HepG2 (cell line): Measurements from ENCODE around the gene SPTBN4. TPM values are rescaled to one million over a fixed set of nuclear protein-coding genes. Genes with fewer than 3 reads are reported as not detected.
A peak's percentile ranks its signal among the peaks of the same experiment; 100 is the strongest.

Source experiments
- DR1 ChIP-seq: sonication (generic); formaldehyde crosslinking; IDR thresholded peaks from 2 replicates; pipeline ENCODE4 v1.8.0; 2021; ENCODE audit warnings: mild to moderate bottlenecking, missing genetic modification reagents, inconsistent platforms
- FIP1L1 ChIP-seq: fragments of 200-400 bp; formaldehyde crosslinking; IDR thresholded peaks from 2 replicates; pipeline ENCODE4 v1.6.1; 2018; ENCODE audit warnings: low read depth, mild to moderate bottlenecking, low read length, moderate library complexity, borderline replicate concordance; ENCODE audit not compliant: insufficient read depth
- FLYWCH1 ChIP-seq: sonication (generic); formaldehyde crosslinking; IDR thresholded peaks from 2 replicates; pipeline ENCODE4 v1.8.1; 2023; ENCODE audit warnings: mild to moderate bottlenecking, missing genetic modification reagents
- GABPA ChIP-seq, 2 experiments: IDR thresholded peaks; 2 replicates each; pipeline ENCODE4 v1.6.1; 2011 to 2016; ENCODE audit warnings: low read depth in 2 of 2, low read length in 1 of 2, missing biosample characterization in 1 of 2, missing genetic modification characterization in 1 of 2
- KLF15 ChIP-seq: sonication (generic); formaldehyde crosslinking; IDR thresholded peaks from 2 replicates; pipeline ENCODE4 v1.8.1; 2023; ENCODE audit warnings: borderline replicate concordance, mild to moderate bottlenecking, inconsistent platforms, missing genetic modification reagents, mixed read lengths
- MEIS2 ChIP-seq: sonication (generic); formaldehyde crosslinking; IDR thresholded peaks from 2 replicates; pipeline ENCODE4 v1.9.0; 2021; ENCODE audit warnings: mild to moderate bottlenecking, missing genetic modification reagents
- NCOA5 ChIP-seq: sonication (generic); formaldehyde crosslinking; IDR thresholded peaks from 2 replicates; pipeline ENCODE4 v1.4.0; 2020; ENCODE audit warnings: missing genetic modification reagents
- NFATC3 ChIP-seq: sonication (generic); formaldehyde crosslinking; IDR thresholded peaks from 2 replicates; pipeline ENCODE4 v1.5.1; 2020; ENCODE audit warnings: mild to moderate bottlenecking, missing genetic modification reagents
- RAD51 ChIP-seq: fragments of 450-650 bp; IDR thresholded peaks from 2 replicates; pipeline ENCODE4 v1.6.1; 2016; ENCODE audit warnings: borderline replicate concordance
- RXRB ChIP-seq: IDR thresholded peaks from 2 replicates; pipeline ENCODE4 v1.6.1; 2016; ENCODE audit warnings: borderline replicate concordance, missing genetic modification reagents, missing compliant biosample characterization
- SNAI1 ChIP-seq: sonication (generic); formaldehyde crosslinking; IDR thresholded peaks from 2 replicates; pipeline ENCODE4 v1.5.0; 2020; ENCODE audit warnings: mild to moderate bottlenecking, missing genetic modification reagents, borderline replicate concordance
- ZBTB20 ChIP-seq: sonication (generic); formaldehyde crosslinking; IDR thresholded peaks from 2 replicates; pipeline ENCODE4 v1.8.1; 2023; ENCODE audit warnings: missing genetic modification reagents, low read depth, mild to moderate bottlenecking, borderline replicate concordance
- ZNF138 ChIP-seq: sonication (generic); formaldehyde crosslinking; IDR thresholded peaks from 2 replicates; pipeline ENCODE4 v1.5.0; 2020; ENCODE audit warnings: mild to moderate bottlenecking, low read depth, missing genetic modification reagents
- ZNF33A ChIP-seq: sonication (generic); formaldehyde crosslinking; IDR thresholded peaks from 2 replicates; pipeline ENCODE4 v1.5.1; 2020; ENCODE audit warnings: missing genetic modification reagents, mild to moderate bottlenecking, moderate library complexity, borderline replicate concordance
- ZNF556 ChIP-seq: sonication (generic); formaldehyde crosslinking; IDR thresholded peaks from 2 replicates; pipeline ENCODE4 v1.4.0; 2020; ENCODE audit warnings: mild to moderate bottlenecking, missing genetic modification reagents, borderline replicate concordance
- ZNF605 ChIP-seq: sonication (generic); formaldehyde crosslinking; IDR thresholded peaks from 2 replicates; pipeline ENCODE4 v1.8.0; 2022; ENCODE audit warnings: mild to moderate bottlenecking, missing genetic modification reagents
- ZNF614 ChIP-seq: IDR thresholded peaks from 2 replicates; pipeline ENCODE4 v1.6.1; 2018; ENCODE audit warnings: missing biosample characterization, missing genetic modification reagents, inconsistent platforms, borderline replicate concordance
- ZNF7 ChIP-seq: IDR thresholded peaks from 2 replicates; pipeline ENCODE4 v1.6.1; 2016; ENCODE audit warnings: missing biosample characterization, missing genetic modification reagents
- ZNF777 ChIP-seq: sonication (generic); formaldehyde crosslinking; IDR thresholded peaks from 2 replicates; pipeline ENCODE4 v1.4.0; 2020; ENCODE audit warnings: missing genetic modification reagents
- polyA plus RNA-seq, 8 experiments: library from polyadenylated mRNA; depleted of rRNA in 3 of 8; stranded (reverse) in 7 of 8; unstranded in 1 of 8; fragments of >200 nt; fragmentation: Illumina TruSeq in 4 of 8; extraction: Trizol in 4 of 8; gene quantifications; 2 replicates each; pipeline versions ENCODE4 v1.2.1 to v1.2.3, GENCODE V29; 2011 to 2016; ENCODE audit warnings: low read depth in 4 of 8, missing spikeins in 1 of 8, mixed read lengths in 1 of 8; ENCODE audit not compliant: insufficient read depth in 1 of 8
- total RNA-seq, 5 experiments: library from RNA; depleted of rRNA; stranded (reverse); fragments of >200 nt; fragmentation: Illumina TruSeq; extraction: Trizol; gene quantifications; 2 replicates each; pipeline ENCODE4 v1.2.3, GENCODE V29; 2016; ENCODE audit warnings: low read depth in 1 of 5
- TF ChIP-seq, protein P1 (sequence below): sonication (generic); formaldehyde crosslinking; IDR thresholded peaks from 2 replicates; pipeline ENCODE4 v1.8.0; 2022; ENCODE audit warnings: missing genetic modification reagents, low read depth, mild to moderate bottlenecking, borderline replicate concordance
- TF ChIP-seq, protein P2 (sequence below): sonication (generic); formaldehyde crosslinking; IDR thresholded peaks from 2 replicates; pipeline ENCODE4 v1.8.1; 2023; ENCODE audit warnings: mild to moderate bottlenecking, missing genetic modification reagents
- TF ChIP-seq, protein P3 (sequence below): sonication (generic); formaldehyde crosslinking; IDR thresholded peaks from 2 replicates; pipeline ENCODE4 v1.4.0; 2020; ENCODE audit warnings: mild to moderate bottlenecking, missing genetic modification reagents
- TF ChIP-seq, protein P4 (sequence below): IDR thresholded peaks from 2 replicates; pipeline ENCODE4 v1.6.1; 2016

SPTBN4 gene
- total and polyA plus RNA-seq, 2 of the 13 experiments (the other 11 are each of a cell fraction or from before 2014, with no cell fraction given) = 0.11 TPM

DNA sequence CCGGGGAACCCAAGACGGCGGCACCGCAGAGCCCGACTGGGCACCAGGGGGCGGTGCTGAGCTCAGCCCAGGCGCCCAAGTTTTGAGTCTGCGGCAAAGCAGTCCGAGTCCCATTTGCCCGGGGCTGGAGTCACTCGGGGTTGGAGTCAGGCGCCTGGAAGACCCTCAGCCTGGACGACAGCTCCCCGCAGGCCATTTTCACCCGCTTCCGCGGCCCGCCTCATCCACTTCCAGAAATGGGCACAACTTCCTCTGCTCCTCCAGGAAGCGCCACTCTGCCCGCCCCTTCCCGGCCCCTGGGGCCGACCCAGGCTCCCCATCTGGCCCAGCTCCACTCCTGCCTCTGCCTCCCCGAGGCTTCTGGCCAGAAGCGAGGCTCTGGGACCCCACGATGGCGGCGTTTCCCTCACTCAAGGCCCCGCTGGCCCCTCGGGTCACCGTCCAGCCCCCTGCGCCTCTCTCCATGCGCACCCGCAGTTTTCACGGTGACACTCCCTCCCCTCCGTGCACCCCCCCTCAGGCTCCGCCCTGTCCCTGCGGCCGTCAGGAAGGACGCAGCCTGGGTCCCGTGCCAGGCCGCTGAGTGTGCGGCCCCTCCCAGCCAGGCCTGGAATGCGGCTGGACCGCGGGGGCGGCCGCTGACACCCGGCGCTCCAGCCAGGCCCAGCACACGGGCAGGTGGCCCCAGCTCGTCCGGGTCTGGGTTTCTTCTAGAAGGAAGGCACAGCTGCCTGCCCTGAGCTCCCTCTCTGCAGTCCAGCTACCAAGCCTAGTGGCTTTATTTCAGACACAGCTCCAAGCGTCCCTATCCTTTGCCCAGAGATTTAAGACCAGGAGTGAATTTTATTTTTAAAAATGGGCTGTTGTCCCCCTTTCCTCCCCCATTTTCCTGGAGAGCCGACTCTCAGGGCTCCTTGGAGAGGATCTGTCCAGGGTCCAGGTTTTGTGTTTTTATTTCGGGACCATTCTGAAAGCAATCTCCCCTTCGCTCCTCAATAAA is 45.7 kb upstream of the SPTBN4 start (continued):
- TF ChIP-seq DR1 (CRISPR knock-in tag) (peak; percentile 80; the same call in 1 of the 2 replicates), MEIS2 (CRISPR knock-in tag) (peak; percentile 72), RXRB (CRISPR knock-in tag) (no peak; the same call in 1 of the 2 replicates), ZNF33A (CRISPR knock-in tag) (no peak), ZNF605 (CRISPR knock-in tag) (peak; percentile 94), ZNF7 (CRISPR knock-in tag) (no peak), RAD51 (no peak), ZNF556 (CRISPR knock-in tag) (peak; percentile 45; the same call in 1 of the 2 replicates), ZNF138 (CRISPR knock-in tag) (no peak), GABPA (IDR thresholded peaks at IDR 0.05; ENCODE audit: low read depth, low read length) (peak; percentile 39), GABPA (CRISPR knock-in tag; IDR thresholded peaks at IDR 0.05; ENCODE audit: low read depth) (peak; percentile 58), ZNF777 (CRISPR knock-in tag) (peak; percentile 94), NFATC3 (CRISPR knock-in tag) (no peak; the same call in 1 of the 2 replicates), FLYWCH1 (CRISPR knock-in tag) (no peak), SNAI1 (CRISPR knock-in tag) (peak; percentile 91), ZNF614 (CRISPR knock-in tag) (peak; percentile 15; the same call in 1 of the 2 replicates), ZBTB20 (0 out of 2 replicates have a peak, but pooled peaks have one; percentile 42), NCOA5 (CRISPR knock-in tag) (no peak), FIP1L1 (0 out of 2 replicates have a peak, but pooled peaks have one; percentile 21), KLF15 (CRISPR knock-in tag) (no peak; the same call in 1 of the 2 replicates)
- TF ChIP-seq, protein P1, sequence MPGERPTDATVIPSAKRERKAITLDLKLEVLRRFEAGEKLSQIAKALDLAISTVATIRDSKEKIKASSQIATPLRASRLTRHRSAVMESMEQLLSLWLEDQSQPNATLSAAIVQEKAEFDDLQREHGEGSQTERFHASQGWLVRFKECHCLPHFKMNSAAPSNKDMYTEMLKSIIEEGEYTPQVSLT = no peak
- TF ChIP-seq, protein P2, sequence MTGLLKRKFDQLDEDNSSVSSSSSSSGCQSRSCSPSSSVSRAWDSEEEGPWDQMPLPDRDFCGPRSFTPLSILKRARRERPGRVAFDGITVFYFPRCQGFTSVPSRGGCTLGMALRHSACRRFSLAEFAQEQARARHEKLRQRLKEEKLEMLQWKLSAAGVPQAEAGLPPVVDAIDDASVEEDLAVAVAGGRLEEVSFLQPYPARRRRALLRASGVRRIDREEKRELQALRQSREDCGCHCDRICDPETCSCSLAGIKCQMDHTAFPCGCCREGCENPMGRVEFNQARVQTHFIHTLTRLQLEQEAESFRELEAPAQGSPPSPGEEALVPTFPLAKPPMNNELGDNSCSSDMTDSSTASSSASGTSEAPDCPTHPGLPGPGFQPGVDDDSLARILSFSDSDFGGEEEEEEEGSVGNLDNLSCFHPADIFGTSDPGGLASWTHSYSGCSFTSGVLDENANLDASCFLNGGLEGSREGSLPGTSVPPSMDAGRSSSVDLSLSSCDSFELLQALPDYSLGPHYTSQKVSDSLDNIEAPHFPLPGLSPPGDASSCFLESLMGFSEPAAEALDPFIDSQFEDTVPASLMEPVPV (CRISPR knock-in tag) = peak; percentile 69; the same call in 1 of the 2 replicates
- TF ChIP-seq, protein P3, sequence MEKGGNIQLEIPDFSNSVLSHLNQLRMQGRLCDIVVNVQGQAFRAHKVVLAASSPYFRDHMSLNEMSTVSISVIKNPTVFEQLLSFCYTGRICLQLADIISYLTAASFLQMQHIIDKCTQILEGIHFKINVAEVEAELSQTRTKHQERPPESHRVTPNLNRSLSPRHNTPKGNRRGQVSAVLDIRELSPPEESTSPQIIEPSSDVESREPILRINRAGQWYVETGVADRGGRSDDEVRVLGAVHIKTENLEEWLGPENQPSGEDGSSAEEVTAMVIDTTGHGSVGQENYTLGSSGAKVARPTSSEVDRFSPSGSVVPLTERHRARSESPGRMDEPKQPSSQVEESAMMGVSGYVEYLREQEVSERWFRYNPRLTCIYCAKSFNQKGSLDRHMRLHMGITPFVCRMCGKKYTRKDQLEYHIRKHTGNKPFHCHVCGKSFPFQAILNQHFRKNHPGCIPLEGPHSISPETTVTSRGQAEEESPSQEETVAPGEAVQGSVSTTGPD (CRISPR knock-in tag) = peak; percentile 64; the same call in 1 of the 2 replicates
- TF ChIP-seq, protein P4, sequence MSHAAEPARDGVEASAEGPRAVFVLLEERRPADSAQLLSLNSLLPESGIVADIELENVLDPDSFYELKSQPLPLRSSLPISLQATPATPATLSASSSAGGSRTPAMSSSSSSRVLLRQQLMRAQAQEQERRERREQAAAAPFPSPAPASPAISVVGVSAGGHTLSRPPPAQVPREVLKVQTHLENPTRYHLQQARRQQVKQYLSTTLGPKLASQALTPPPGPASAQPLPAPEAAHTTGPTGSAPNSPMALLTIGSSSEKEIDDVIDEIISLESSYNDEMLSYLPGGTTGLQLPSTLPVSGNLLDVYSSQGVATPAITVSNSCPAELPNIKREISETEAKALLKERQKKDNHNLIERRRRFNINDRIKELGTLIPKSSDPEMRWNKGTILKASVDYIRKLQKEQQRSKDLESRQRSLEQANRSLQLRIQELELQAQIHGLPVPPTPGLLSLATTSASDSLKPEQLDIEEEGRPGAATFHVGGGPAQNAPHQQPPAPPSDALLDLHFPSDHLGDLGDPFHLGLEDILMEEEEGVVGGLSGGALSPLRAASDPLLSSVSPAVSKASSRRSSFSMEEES (CRISPR knock-in tag) = peak; percentile 77; the same call in 1 of the 2 replicates
